ENCODE data around the gene MS4A15.

- TF ChIP-seq CTCF (IDR thresholded peaks at IDR 0.05) (no peak), POLR2A (IDR thresholded peaks at IDR 0.05) (no peak)
Measured at GRCh38 chr11:60771879-60772525, 15.3 kb downstream of the MS4A15 start.
